ENCODE data around the gene IL6. TPM values are rescaled to one million over a fixed set of nuclear protein-coding genes. Genes with fewer than 3 reads are reported as not detected.
"Not testable (repeated sequence)": the region's sequence is repeated elsewhere in the genome, so short reads cannot be mapped to it uniquely, and the experiment has no call there.

The IL6 gene
- total RNA-seq, 2 donors from 2014 or later: 0.99 to 2.9 TPM

- 67 to 81% methylated on average over 6 of the region's 6 CpGs for WGBS, 2 donors
- ATAC-seq (no peak), DNase-seq (no peak)
- no peaks in the 10 kb centered on the region for H3K4me1 ChIP-seq
- no peak overlapping the region for H3K4me3 ChIP-seq
- no peaks in the 10 kb centered on the region for H3K9me3 ChIP-seq
- TF ChIP-seq CTCF (IDR thresholded peaks at IDR 0.05) (no peak), POLR2A (IDR thresholded peaks at IDR 0.05) (no peak)
- no peak overlapping the region for H3K27ac ChIP-seq
- intact Hi-C loops (cut with DNase I): no loop called here
- no peaks in the 10 kb centered on the region for H3K36me3 ChIP-seq (replicated peaks in 1 of 2; ENCODE audit: insufficient read depth in 1 of 2, low read depth in 2 of 2)
- no peaks in the 10 kb centered on the region for H3K27me3 ChIP-seq
Measured at GRCh38 chr7:22698767-22699166, 28.2 kb upstream of the IL6 start.

GRCh38 chr7:22700559-22701002 lies 26.4 kb upstream of the IL6 start:
- no peak for DNase-seq
- whole genome bisulfite sequencing, 2 donors: 56 to 57% methylated on average over 1 of the region's 1 CpG
- ATAC-seq: no peak

GRCh38 chr7:22702516-22702915 lies 24.5 kb upstream of the IL6 start:
- WGBS, 2 donors: 84 to 90% methylated on average over 4 of the region's 4 CpGs
- Histone ChIP-seq H3K4me3 (no peak overlapping the region), H3K4me1 (no peaks in the 10 kb centered on the region), H3K27ac (no peak overlapping the region), H3K9me3 (no peaks in the 10 kb centered on the region), H3K36me3 (replicated peaks in 1 of 2; ENCODE audit: insufficient read depth in 1 of 2, low read depth in 2 of 2) (no peaks in the 10 kb centered on the region), H3K27me3 (no peaks in the 10 kb centered on the region)
- DNase-seq (no peak), ATAC-seq (no peak)
- TF ChIP-seq POLR2A (IDR thresholded peaks at IDR 0.05) (no peak), CTCF (IDR thresholded peaks at IDR 0.05) (no peak)
- intact Hi-C loops (cut with DNase I): no loop called here

More at GRCh38 chr7:22700559-22701002, 26.4 kb upstream of the IL6 start:
- TF ChIP-seq CTCF (IDR thresholded peaks at IDR 0.05): no peak
- TF ChIP-seq POLR2A (IDR thresholded peaks at IDR 0.05): no peak
- intact Hi-C loops (cut with DNase I): no loop called here
- H3K27me3 ChIP-seq: no peaks in the 10 kb centered on the region
- no peak overlapping the region for H3K27ac ChIP-seq
- H3K36me3 ChIP-seq (replicated peaks in 1 of 2; ENCODE audit: insufficient read depth in 1 of 2, low read depth in 2 of 2): no peaks in the 10 kb centered on the region
- H3K4me1 ChIP-seq: no peaks in the 10 kb centered on the region
- H3K4me3 ChIP-seq: no peak overlapping the region
- no peaks in the 10 kb centered on the region for H3K9me3 ChIP-seq

GRCh38 chr7:22703107-22703855 lies 23.7 kb upstream of the IL6 start:
- ATAC-seq; intact Hi-C loops (cut with DNase I); H3K36me3 ChIP-seq (replicated peaks in 1 of 2; ENCODE audit: insufficient read depth in 1 of 2, low read depth in 2 of 2); H3K4me3 ChIP-seq; H3K9me3 ChIP-seq; H3K27me3 ChIP-seq; DNase-seq; H3K27ac ChIP-seq; H3K4me1 ChIP-seq: not testable (repeated sequence)
- WGBS, 2 donors: 73% methylated on average over 6 to 8 of the region's 10 CpGs

- H3K27me3 ChIP-seq; intact Hi-C loops (cut with DNase I); H3K4me3 ChIP-seq; DNase-seq; H3K9me3 ChIP-seq; H3K27ac ChIP-seq; H3K4me1 ChIP-seq; ATAC-seq; H3K36me3 ChIP-seq (replicated peaks in 1 of 2; ENCODE audit: insufficient read depth in 1 of 2, low read depth in 2 of 2): not testable (repeated sequence)
- WGBS, 2 donors: 61 to 66% methylated on average over 17 of the region's 17 CpGs
Measured at GRCh38 chr7:22703978-22704610, 22.9 kb upstream of the IL6 start.

GRCh38 chr7:22704722-22705121 lies 22.3 kb upstream of the IL6 start:
- H3K27me3 ChIP-seq; H3K4me1 ChIP-seq; H3K4me3 ChIP-seq; DNase-seq; H3K9me3 ChIP-seq; ATAC-seq; H3K36me3 ChIP-seq (replicated peaks in 1 of 2; ENCODE audit: insufficient read depth in 1 of 2, low read depth in 2 of 2); intact Hi-C loops (cut with DNase I); H3K27ac ChIP-seq: not testable (repeated sequence)
- WGBS, 2 donors: 76 to 80% methylated on average over 6 of the region's 6 CpGs

- ATAC-seq, H3K4me3 ChIP-seq: not testable (repeated sequence)
- 83 to 84% methylated on average over 7 of the region's 7 CpGs for WGBS, 2 donors
Measured at GRCh38 chr7:22705874-22706273, 21.1 kb upstream of the IL6 start.

GRCh38 chr7:22707026-22707691 lies 19.8 kb upstream of the IL6 start:
- WGBS, 2 donors: 93 to 95% methylated on average over 6 of the region's 6 CpGs
- H3K4me1 ChIP-seq; H3K9me3 ChIP-seq; H3K36me3 ChIP-seq (replicated peaks in 1 of 2; ENCODE audit: insufficient read depth in 1 of 2, low read depth in 2 of 2); DNase-seq; ATAC-seq; H3K27me3 ChIP-seq; H3K4me3 ChIP-seq; H3K27ac ChIP-seq; intact Hi-C loops (cut with DNase I): not testable (repeated sequence)

More at GRCh38 chr7:22705874-22706273, 21.1 kb upstream of the IL6 start:
- H3K4me1 ChIP-seq; DNase-seq; intact Hi-C loops (cut with DNase I); H3K27ac ChIP-seq; H3K36me3 ChIP-seq (replicated peaks in 1 of 2; ENCODE audit: insufficient read depth in 1 of 2, low read depth in 2 of 2); H3K9me3 ChIP-seq; H3K27me3 ChIP-seq: not testable (repeated sequence)

Data from body of pancreas (tissue), 4 donors.